ENCODE results near the gene CFAP20DC. TPM values are rescaled to one million over a fixed set of nuclear protein-coding genes. Genes with fewer than 3 reads are reported as not detected.

The CFAP20DC gene
- polyA plus RNA-seq, 2 of the 4 experiments (the other 2 are of a cell fraction): 2.5 to 6.0 TPM

DNA sequence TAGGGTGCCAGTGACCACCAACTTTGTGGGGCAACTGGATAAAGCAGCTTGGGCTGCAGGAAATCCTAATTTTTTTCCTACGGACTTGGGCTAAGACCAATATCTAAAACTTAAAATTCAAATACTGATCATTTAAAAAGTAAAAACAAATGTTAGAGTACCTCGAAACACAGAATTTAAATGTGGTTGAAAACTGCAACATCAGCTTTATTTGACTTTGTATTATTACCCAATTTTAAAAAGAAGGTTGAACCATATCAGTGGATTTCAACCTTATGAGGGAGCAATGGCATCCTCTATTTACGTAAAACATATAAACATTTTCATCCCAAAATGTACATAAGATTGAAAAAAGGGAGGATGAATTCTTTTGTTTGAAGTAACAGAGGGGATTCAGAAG, 26.2 kb downstream of the CFAP20DC start:
- ChIA-PET CTCF (no interaction called here), POLR2A (no interaction called here)
- H3K4me1 ChIP-seq: no peaks in the 10 kb centered on the region
- TF ChIP-seq, protein P1, sequence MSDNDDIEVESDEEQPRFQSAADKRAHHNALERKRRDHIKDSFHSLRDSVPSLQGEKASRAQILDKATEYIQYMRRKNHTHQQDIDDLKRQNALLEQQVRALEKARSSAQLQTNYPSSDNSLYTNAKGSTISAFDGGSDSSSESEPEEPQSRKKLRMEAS (IDR thresholded peaks at IDR 0.05): no peak
- peak; percentile 87 for TF ChIP-seq MAFK (IDR thresholded peaks at IDR 0.05; ENCODE audit: partially characterized antibody)
- WGBS (ENCODE audit: missing lambda C conversion rate): 58% methylated on average over 3 of the region's 3 CpGs
- H3K4me3 ChIP-seq: no peak overlapping the region
- H3K9me3 ChIP-seq: no peaks in the 10 kb centered on the region
- no peak overlapping the region for H3K27ac ChIP-seq
- FAIRE-seq (no peak), DNase-seq (ENCODE audit: low read depth in 1 of 2, low spot score in 1 of 2) (no peak), ATAC-seq (no peak)
- H3K4me2 ChIP-seq: no peak overlapping the region

DNA sequence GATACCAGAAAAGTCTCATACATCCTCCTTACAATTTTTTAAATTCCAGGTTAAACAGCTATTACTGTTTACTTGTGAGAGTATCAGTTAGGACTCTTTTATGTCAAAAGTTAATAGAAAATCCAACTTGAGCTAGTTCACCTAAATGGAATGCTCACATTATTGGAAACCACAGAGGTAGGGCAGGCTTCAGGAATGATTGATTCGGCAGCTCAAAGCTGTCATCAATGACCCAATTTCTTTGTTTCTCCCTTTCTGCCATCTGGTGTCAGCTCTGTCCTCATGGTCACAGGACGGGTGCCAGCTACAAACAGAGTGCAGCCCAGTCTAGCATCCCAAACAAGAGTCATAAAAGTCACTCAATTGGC, 32.2 kb downstream of the CFAP20DC start:
- DNase-seq (ENCODE audit: low read depth in 1 of 2, low spot score in 1 of 2): no peak
- Histone ChIP-seq H3K4me3 (no peak overlapping the region), H3K9me3 (no peaks in the 10 kb centered on the region), H3K27ac (no peak overlapping the region), H3K4me1 (peaks cover 12% of the 10 kb centered on the region), H3K4me2 (peak overlapping the region; percentile 45; the same call in 2 of the 3 replicates)
- no peak for FAIRE-seq
- TF ChIP-seq TP53 (CRISPR knock-in tag; IDR thresholded peaks at IDR 0.05) (no peak), HDAC2 (IDR thresholded peaks at IDR 0.05) (no peak), KDM5A (IDR thresholded peaks at IDR 0.05) (no peak), NFE2L2 (conservative IDR thresholded peaks at IDR 0.05; ENCODE audit: low read length) (no peak), RNF2 (IDR thresholded peaks at IDR 0.05; ENCODE audit: borderline replicate concordance, low read depth) (no peak), KDM1A (IDR thresholded peaks at IDR 0.05; ENCODE audit: low read depth) (no peak), MAFK (IDR thresholded peaks at IDR 0.05; ENCODE audit: partially characterized antibody) (no peak), EP300 (IDR thresholded peaks at IDR 0.05) (no peak), FOSB (CRISPR knock-in tag; IDR thresholded peaks at IDR 0.05) (no peak), CHD4 (IDR thresholded peaks at IDR 0.05; ENCODE audit: borderline replicate concordance) (no peak), SREBF2 (IDR thresholded peaks at IDR 0.05) (no peak), ESRRA (IDR thresholded peaks at IDR 0.05; ENCODE audit: borderline replicate concordance, low read length) (no peak), GATA3 (IDR thresholded peaks at IDR 0.05; ENCODE audit: borderline replicate concordance) (no peak), RFX5 (IDR thresholded peaks at IDR 0.05) (no peak), RAD21 (conservative IDR thresholded peaks at IDR 0.05 in 1 of 2, IDR thresholded peaks at IDR 0.05 in 1 of 2) (no peak)
- TF ChIP-seq, protein P2, sequence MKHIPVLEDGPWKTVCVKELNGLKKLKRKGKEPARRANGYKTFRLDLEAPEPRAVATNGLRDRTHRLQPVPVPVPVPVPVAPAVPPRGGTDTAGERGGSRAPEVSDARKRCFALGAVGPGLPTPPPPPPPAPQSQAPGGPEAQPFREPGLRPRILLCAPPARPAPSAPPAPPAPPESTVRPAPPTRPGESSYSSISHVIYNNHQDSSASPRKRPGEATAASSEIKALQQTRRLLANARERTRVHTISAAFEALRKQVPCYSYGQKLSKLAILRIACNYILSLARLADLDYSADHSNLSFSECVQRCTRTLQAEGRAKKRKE (CRISPR knock-in tag; IDR thresholded peaks at IDR 0.05; ENCODE audit: low read depth): no peak
- TF ChIP-seq, protein P1 (IDR thresholded peaks at IDR 0.05): no peak
- TF ChIP-seq, protein P3, sequence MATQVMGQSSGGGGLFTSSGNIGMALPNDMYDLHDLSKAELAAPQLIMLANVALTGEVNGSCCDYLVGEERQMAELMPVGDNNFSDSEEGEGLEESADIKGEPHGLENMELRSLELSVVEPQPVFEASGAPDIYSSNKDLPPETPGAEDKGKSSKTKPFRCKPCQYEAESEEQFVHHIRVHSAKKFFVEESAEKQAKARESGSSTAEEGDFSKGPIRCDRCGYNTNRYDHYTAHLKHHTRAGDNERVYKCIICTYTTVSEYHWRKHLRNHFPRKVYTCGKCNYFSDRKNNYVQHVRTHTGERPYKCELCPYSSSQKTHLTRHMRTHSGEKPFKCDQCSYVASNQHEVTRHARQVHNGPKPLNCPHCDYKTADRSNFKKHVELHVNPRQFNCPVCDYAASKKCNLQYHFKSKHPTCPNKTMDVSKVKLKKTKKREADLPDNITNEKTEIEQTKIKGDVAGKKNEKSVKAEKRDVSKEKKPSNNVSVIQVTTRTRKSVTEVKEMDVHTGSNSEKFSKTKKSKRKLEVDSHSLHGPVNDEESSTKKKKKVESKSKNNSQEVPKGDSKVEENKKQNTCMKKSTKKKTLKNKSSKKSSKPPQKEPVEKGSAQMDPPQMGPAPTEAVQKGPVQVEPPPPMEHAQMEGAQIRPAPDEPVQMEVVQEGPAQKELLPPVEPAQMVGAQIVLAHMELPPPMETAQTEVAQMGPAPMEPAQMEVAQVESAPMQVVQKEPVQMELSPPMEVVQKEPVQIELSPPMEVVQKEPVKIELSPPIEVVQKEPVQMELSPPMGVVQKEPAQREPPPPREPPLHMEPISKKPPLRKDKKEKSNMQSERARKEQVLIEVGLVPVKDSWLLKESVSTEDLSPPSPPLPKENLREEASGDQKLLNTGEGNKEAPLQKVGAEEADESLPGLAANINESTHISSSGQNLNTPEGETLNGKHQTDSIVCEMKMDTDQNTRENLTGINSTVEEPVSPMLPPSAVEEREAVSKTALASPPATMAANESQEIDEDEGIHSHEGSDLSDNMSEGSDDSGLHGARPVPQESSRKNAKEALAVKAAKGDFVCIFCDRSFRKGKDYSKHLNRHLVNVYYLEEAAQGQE (IDR thresholded peaks at IDR 0.05): no peak
- TF ChIP-seq, protein P4, sequence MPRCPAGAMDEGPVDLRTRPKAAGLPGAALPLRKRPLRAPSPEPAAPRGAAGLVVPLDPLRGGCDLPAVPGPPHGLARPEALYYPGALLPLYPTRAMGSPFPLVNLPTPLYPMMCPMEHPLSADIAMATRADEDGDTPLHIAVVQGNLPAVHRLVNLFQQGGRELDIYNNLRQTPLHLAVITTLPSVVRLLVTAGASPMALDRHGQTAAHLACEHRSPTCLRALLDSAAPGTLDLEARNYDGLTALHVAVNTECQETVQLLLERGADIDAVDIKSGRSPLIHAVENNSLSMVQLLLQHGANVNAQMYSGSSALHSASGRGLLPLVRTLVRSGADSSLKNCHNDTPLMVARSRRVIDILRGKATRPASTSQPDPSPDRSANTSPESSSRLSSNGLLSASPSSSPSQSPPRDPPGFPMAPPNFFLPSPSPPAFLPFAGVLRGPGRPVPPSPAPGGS (IDR thresholded peaks at IDR 0.05): no peak
- TF ChIP-seq, protein P5, sequence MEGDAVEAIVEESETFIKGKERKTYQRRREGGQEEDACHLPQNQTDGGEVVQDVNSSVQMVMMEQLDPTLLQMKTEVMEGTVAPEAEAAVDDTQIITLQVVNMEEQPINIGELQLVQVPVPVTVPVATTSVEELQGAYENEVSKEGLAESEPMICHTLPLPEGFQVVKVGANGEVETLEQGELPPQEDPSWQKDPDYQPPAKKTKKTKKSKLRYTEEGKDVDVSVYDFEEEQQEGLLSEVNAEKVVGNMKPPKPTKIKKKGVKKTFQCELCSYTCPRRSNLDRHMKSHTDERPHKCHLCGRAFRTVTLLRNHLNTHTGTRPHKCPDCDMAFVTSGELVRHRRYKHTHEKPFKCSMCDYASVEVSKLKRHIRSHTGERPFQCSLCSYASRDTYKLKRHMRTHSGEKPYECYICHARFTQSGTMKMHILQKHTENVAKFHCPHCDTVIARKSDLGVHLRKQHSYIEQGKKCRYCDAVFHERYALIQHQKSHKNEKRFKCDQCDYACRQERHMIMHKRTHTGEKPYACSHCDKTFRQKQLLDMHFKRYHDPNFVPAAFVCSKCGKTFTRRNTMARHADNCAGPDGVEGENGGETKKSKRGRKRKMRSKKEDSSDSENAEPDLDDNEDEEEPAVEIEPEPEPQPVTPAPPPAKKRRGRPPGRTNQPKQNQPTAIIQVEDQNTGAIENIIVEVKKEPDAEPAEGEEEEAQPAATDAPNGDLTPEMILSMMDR (IDR thresholded peaks at IDR 0.05): no peak
- ATAC-seq: no peak
- CTCF ChIA-PET: no interaction called here
- POLR2A ChIA-PET: no interaction called here
- WGBS (ENCODE audit: missing lambda C conversion rate): 22% methylated on average over 2 of the region's 2 CpGs

All from A549 (cell line).